ENCODE data around the gene GPD2. TPM values are rescaled to one million over a fixed set of nuclear protein-coding genes. Genes with fewer than 3 reads are reported as not detected.

The GPD2 gene
- total RNA-seq, 4 donors from 2014 or later: 78.0 to 127 (median 105) TPM

GRCh38 chr2:156427074-156427473 is 9.1 kb upstream of the GPD2 start:
- no peak for DNase-seq
- Histone ChIP-seq H3K4me3 (replicated peaks in 1 of 3) (no peak overlapping the region), H3K27me3 (no peaks in the 10 kb centered on the region), H3K9me3 (no peaks in the 10 kb centered on the region), H3K36me3 (no peaks in the 10 kb centered on the region), H3K27ac (no peak overlapping the region), H3K4me1 (peaks cover 12 to 14% of the 10 kb centered on the region in 2 donors)
- 76% methylated on average over 1 of the region's 1 CpG for WGBS, 2 donors
- intact Hi-C loops (cut with DNase I): no loop called here
- TF ChIP-seq POLR2A (IDR thresholded peaks at IDR 0.05): no peak
- TF ChIP-seq CTCF (IDR thresholded peaks at IDR 0.05): no peak

GRCh38 chr2:156429211-156429610 is 7.0 kb upstream of the GPD2 start:
- H3K4me3 ChIP-seq (replicated peaks in 1 of 3): no peak overlapping the region
- H3K36me3 ChIP-seq: no peaks in the 10 kb centered on the region
- no peaks in the 10 kb centered on the region for H3K27me3 ChIP-seq
- H3K4me1 ChIP-seq: peaks cover 12 to 14% of the 10 kb centered on the region in 2 donors
- intact Hi-C loops (cut with DNase I): no loop called here
- H3K27ac ChIP-seq: no peak overlapping the region
- TF ChIP-seq CTCF (IDR thresholded peaks at IDR 0.05) (no peak), POLR2A (IDR thresholded peaks at IDR 0.05) (no peak)
- DNase-seq: no peak
- no peaks in the 10 kb centered on the region for H3K9me3 ChIP-seq

GRCh38 chr2:156430236-156430979 is 5.8 kb upstream of the GPD2 start:
- DNase-seq: no peak
- no peaks in the 10 kb centered on the region for H3K36me3 ChIP-seq
- H3K4me3 ChIP-seq (replicated peaks in 1 of 3): no peak overlapping the region
- H3K27me3 ChIP-seq: no peaks in the 10 kb centered on the region
- intact Hi-C loops (cut with DNase I): no loop called here
- H3K4me1 ChIP-seq: peaks cover 17 to 23% of the 10 kb centered on the region in 2 donors
- WGBS, 2 donors: 90 to 95% methylated on average over 2 of the region's 2 CpGs
- TF ChIP-seq POLR2A (IDR thresholded peaks at IDR 0.05): no peak
- no peak for TF ChIP-seq CTCF (IDR thresholded peaks at IDR 0.05)
- peak overlapping the region in 1 of 3 donors; percentile 29 for H3K27ac ChIP-seq
- H3K9me3 ChIP-seq: no peaks in the 10 kb centered on the region

GRCh38 chr2:156430980-156431358 is 5.2 kb upstream of the GPD2 start:
- H3K27me3 ChIP-seq: no peaks in the 10 kb centered on the region
- no peak for DNase-seq
- H3K36me3 ChIP-seq: no peaks in the 10 kb centered on the region
- WGBS, 2 donors: 91 to 98% methylated on average over 1 of the region's 1 CpG
- peak overlapping the region in 2 of 3 donors; percentile 4 to 29 for H3K27ac ChIP-seq
- peaks cover 17 to 23% of the 10 kb centered on the region in 2 donors for H3K4me1 ChIP-seq
- intact Hi-C loops (cut with DNase I): no loop called here
- H3K4me3 ChIP-seq (replicated peaks in 1 of 3): no peak overlapping the region
- no peaks in the 10 kb centered on the region for H3K9me3 ChIP-seq
- TF ChIP-seq POLR2A (IDR thresholded peaks at IDR 0.05): no peak
- TF ChIP-seq CTCF (IDR thresholded peaks at IDR 0.05): no peak

- H3K4me1 ChIP-seq: peaks cover 32 to 47% of the 10 kb centered on the region in 2 donors
- 47 to 49% methylated on average over 8 of the region's 8 CpGs for WGBS, 2 donors
- H3K4me3 ChIP-seq (replicated peaks in 1 of 3): peak overlapping the region in 2 of 3 donors; percentile 46 to 52
- H3K27me3 ChIP-seq: no peaks in the 10 kb centered on the region
- H3K36me3 ChIP-seq: no peaks in the 10 kb centered on the region
- DNase-seq: peak; percentile 27 to 39
- no peaks in the 10 kb centered on the region for H3K9me3 ChIP-seq
- peak overlapping the region; percentile 96 to 99 (median 99) for H3K27ac ChIP-seq
- intact Hi-C loops (cut with DNase I): no loop called here
- no peak for TF ChIP-seq CTCF (IDR thresholded peaks at IDR 0.05)
- no peak for TF ChIP-seq POLR2A (IDR thresholded peaks at IDR 0.05)
Observed at GRCh38 chr2:156434461-156435291, 1.5 kb upstream of the GPD2 start.
